DMS114 treated with DMSO at 0.1 percent for 48 hours (cell line): Measurements from ENCODE around the gene CDH12.

ENCODE experiments used
- DNase-seq: peaks from one replicate; lab custom pipeline; 2025; ENCODE audit not compliant: unreplicated experiment; lab: John Stamatoyannopoulos, UW

The CDH12 gene

GRCh38 chr5:21791304-21791703 lies 1061.8 kb downstream of the CDH12 start:
- no peak for DNase-seq

GRCh38 chr5:21784487-21784886 lies 1068.7 kb downstream of the CDH12 start:
- DNase-seq, result no peak

- DNase-seq, result no peak
Measured at GRCh38 chr5:21783074-21783679, 1070.0 kb downstream of the CDH12 start.

- no peak for DNase-seq
Measured at GRCh38 chr5:21776466-21776865, 1076.7 kb downstream of the CDH12 start.

GRCh38 chr5:21774801-21775200 lies 1078.3 kb downstream of the CDH12 start:
- no peak for DNase-seq

GRCh38 chr5:21774281-21774680 lies 1078.9 kb downstream of the CDH12 start:
- no peak for DNase-seq

- no peak for DNase-seq
Measured at GRCh38 chr5:21773456-21773855, 1079.7 kb downstream of the CDH12 start.

- DNase-seq, result no peak
Measured at GRCh38 chr5:21765406-21765805, 1087.7 kb downstream of the CDH12 start.

GRCh38 chr5:21739096-21739495 lies 1114.0 kb downstream of the CDH12 start:
- DNase-seq, result no peak

- no peak for DNase-seq
Measured at GRCh38 chr5:21723500-21723899, 1129.6 kb downstream of the CDH12 start.

GRCh38 chr5:21711866-21712758 lies 1141.0 kb downstream of the CDH12 start:
- DNase-seq, result no peak

GRCh38 chr5:21709770-21710169 lies 1143.4 kb downstream of the CDH12 start:
- no peak for DNase-seq

- DNase-seq, result no peak
Measured at GRCh38 chr5:21704974-21705668, 1148.0 kb downstream of the CDH12 start.

- no peak for DNase-seq
Measured at GRCh38 chr5:21701317-21701716, 1151.8 kb downstream of the CDH12 start.
